GM19372 (cell line): ENCODE measurements around the gene GGTA1.

Experiments
- ATAC-seq: cut with Tn5 transposase; IDR thresholded peaks from one replicate; pipeline ENCODE4 v1.9.1; 2021; ENCODE audit warnings: mild to moderate bottlenecking, low read depth, moderate library complexity; ENCODE audit not compliant: unreplicated experiment

The GGTA1 gene

DNA sequence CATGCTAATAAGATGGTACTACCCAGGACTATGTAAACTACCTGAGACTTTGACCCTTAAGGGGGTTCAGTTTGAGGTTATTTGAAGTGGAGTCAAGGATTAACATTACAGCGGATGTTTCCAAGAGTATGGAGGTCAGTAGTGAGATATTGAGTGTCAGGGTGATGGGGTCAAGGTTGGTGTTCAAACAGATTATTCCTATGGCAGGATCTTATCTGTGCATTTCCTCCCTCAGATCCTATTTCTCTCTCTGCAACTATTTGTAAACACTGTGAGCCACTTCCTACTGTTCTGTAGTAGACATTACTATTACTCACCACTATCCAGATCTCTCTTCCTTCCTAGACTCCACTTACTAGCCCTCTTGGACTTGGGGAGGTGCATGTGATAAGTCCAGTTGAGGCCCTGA is 75.6 kb downstream of the GGTA1 start:
- ATAC-seq: no peak

DNA sequence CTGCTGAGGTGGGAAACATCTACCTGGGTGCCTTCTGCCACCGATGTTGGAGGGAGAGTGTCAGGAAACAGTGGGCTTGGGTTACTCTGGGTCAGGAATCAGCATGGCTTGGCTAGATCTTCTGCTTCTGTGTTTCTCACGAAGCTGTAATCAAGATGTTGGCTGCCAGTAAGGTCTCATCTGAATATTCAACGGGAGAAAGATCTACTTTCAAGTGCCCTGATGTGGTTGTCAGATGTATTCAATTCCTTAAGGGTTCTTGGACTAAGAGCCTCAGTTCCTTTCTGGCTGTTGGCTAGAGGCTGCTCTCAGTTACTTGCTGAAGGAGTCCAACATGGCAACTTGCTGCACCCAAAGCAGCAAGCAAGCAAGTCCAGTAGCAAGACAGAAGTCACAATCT is 87.7 kb downstream of the GGTA1 start:
- no peak for ATAC-seq

DNA sequence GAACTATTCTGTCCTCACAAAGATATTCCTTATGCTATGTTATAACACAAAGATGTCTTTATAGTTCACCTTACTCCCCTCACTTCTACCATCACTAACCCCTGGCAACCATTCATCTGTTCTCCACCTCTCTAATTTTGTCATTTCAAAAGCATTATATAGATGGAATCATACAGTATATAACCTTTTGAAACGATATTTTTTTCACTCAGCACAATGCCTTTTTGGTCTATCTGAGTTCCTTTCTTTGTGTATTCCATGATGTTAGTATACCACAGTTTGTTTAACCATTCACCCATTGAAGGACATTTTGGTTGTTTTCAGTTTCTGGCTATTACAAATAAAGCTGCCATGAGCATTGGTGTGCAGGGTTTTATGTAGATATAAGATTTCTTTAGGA is 93.7 kb downstream of the GGTA1 start:
- no peak for ATAC-seq
